ENCODE measurements around the gene ATP1B1. TPM values are rescaled to one million over a fixed set of nuclear protein-coding genes. Genes with fewer than 3 reads are reported as not detected.

Gene ATP1B1
- total and polyA plus RNA-seq, 10 donors, result 3.1 to 101 (median 57.3) TPM

DNA sequence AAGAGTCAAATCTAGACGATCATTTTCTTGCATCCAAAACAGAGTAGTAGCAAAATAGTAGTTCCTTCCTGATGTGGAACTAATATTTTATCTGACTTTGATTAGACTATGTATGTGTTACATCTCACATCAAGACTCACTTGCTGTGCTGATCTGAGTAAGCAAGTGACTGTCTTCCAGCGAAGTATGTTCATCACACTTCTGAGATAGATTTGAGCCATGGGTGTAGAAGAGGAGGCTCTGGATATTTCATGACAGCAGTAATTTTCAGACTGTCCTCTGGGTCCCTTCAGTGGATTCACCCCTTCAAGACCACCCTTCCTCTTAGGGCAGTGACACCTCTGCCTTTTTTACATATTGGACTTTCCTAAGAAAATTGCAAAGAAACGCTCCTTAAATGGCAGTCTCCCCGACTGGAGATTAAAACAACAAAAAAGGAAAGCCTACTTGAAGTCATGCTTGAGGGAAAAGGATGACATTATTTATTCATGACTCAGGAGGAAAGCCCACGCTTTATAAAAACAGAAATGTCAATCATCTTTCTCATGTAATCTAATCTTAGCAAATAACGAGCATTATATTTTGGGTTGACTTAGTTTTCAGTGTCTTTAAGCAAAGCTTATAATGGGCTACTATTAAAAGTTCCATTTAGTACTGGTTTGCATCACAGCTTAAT is 22.8 kb downstream of the ATP1B1 start:
- TF ChIP-seq POLR2AphosphoS5 (IDR thresholded peaks at IDR 0.05) (no peak), CTCF (IDR thresholded peaks at IDR 0.05 in 8 of 11, conservative IDR thresholded peaks at IDR 0.05 in 3 of 11) (no peak), POLR2A (IDR thresholded peaks at IDR 0.05) (no peak)
- Histone ChIP-seq H3K27me3 (replicated peaks in 1 of 7) (no peaks in the 10 kb centered on the region), H3K27ac (no peak overlapping the region), H3K9me3 (no peaks in the 10 kb centered on the region), H3K4me1 (no peaks in the 10 kb centered on the region), H3K4me3 (no peak overlapping the region), H3K36me3 (peaks cover 0 to 69% (median 5%) of the 10 kb centered on the region in 6 donors)
- intact Hi-C loops (cut with DNase I; ENCODE audit: low total_unique reads), result no loop called here
- DNase-seq, result no peak
- WGBS, 5 donors, result 73 to 82% (median 74%) methylated on average over 6 of the region's 6 CpGs

DNA sequence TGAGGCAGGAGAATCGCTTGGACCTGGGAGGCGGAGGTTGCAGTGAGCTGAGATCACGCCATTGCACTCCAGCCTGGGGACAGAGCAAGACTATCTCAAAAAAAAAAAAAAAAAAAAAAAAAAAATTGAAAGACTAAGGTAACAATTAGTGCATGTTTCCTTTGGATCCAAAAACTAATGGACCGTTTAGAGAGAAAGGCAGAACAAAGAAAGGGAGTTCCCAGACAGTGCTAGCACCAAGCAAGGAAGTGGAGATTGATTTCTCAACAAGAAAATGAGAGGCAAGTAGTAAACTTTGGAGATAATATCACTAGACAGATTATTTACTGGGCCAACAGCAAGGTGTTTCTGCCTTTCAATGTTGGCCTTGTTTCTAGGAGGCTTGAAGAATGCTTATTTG is 24.2 kb downstream of the ATP1B1 start:
- H3K36me3 ChIP-seq, result peaks cover 0 to 58% (median 5%) of the 10 kb centered on the region in 6 donors
- no peak for DNase-seq
- H3K4me1 ChIP-seq, result no peaks in the 10 kb centered on the region
- intact Hi-C loops (cut with DNase I; ENCODE audit: low total_unique reads), result loop anchor here (10.0 kb wide), 1 partner anchor 516 kb away; no protein-coding TSS in a partner anchor
- H3K27ac ChIP-seq, result no peak overlapping the region
- H3K9me3 ChIP-seq, result no peaks in the 10 kb centered on the region
- WGBS, 5 donors, result 93 to 97% (median 95%) methylated on average over 4 of the region's 4 CpGs
- H3K27me3 ChIP-seq (replicated peaks in 1 of 7), result no peaks in the 10 kb centered on the region
- H3K4me3 ChIP-seq, result no peak overlapping the region
- TF ChIP-seq POLR2A (IDR thresholded peaks at IDR 0.05), result no peak
- no peak for TF ChIP-seq POLR2AphosphoS5 (IDR thresholded peaks at IDR 0.05)
- TF ChIP-seq CTCF (IDR thresholded peaks at IDR 0.05 in 8 of 11, conservative IDR thresholded peaks at IDR 0.05 in 3 of 11), result no peak

GRCh38 chr1:169132512-169133227 is 26.2 kb downstream of the ATP1B1 start:
- no peak for TF ChIP-seq POLR2AphosphoS5 (IDR thresholded peaks at IDR 0.05)
- no peak for TF ChIP-seq POLR2A (IDR thresholded peaks at IDR 0.05)
- TF ChIP-seq CTCF (IDR thresholded peaks at IDR 0.05 in 8 of 11, conservative IDR thresholded peaks at IDR 0.05 in 3 of 11), result no peak
- Histone ChIP-seq H3K27me3 (replicated peaks in 1 of 7) (no peaks in the 10 kb centered on the region), H3K27ac (peak overlapping the region in 1 of 8 donors; percentile 7), H3K36me3 (peaks cover 0 to 39% (median 5%) of the 10 kb centered on the region in 6 donors), H3K4me1 (no peaks in the 10 kb centered on the region), H3K9me3 (no peaks in the 10 kb centered on the region), H3K4me3 (no peak overlapping the region)
- 66 to 93% (median 90%) methylated on average over 4 of the region's 4 CpGs for WGBS, 5 donors
- DNase-seq, result no peak
- intact Hi-C loops (cut with DNase I; ENCODE audit: low total_unique reads), result loop anchor here (10.0 kb wide), 1 partner anchor 518 kb away; no protein-coding TSS in a partner anchor

GRCh38 chr1:169133228-169133576 is 26.7 kb downstream of the ATP1B1 start:
- Histone ChIP-seq H3K27me3 (replicated peaks in 1 of 7) (no peaks in the 10 kb centered on the region), H3K36me3 (peaks cover 0 to 33% (median 5%) of the 10 kb centered on the region in 6 donors), H3K4me3 (no peak overlapping the region), H3K9me3 (no peaks in the 10 kb centered on the region), H3K27ac (peak overlapping the region in 1 of 8 donors; percentile 7), H3K4me1 (no peaks in the 10 kb centered on the region)
- 76 to 87% (median 81%) methylated on average over 5 of the region's 5 CpGs for WGBS, 5 donors
- intact Hi-C loops (cut with DNase I; ENCODE audit: low total_unique reads), result loop anchor here (10.0 kb wide), 1 partner anchor 518 kb away; no protein-coding TSS in a partner anchor
- DNase-seq, result no peak
- TF ChIP-seq POLR2A (IDR thresholded peaks at IDR 0.05) (no peak), CTCF (IDR thresholded peaks at IDR 0.05 in 8 of 11, conservative IDR thresholded peaks at IDR 0.05 in 3 of 11) (no peak), POLR2AphosphoS5 (IDR thresholded peaks at IDR 0.05) (no peak)

Data from spleen (tissue), 11 donors.